K562 (cell line): ENCODE data around the gene SPTAN1. TPM values are rescaled to one million over a fixed set of nuclear protein-coding genes. Genes with fewer than 3 reads are reported as not detected.

Source experiments
- CREM ChIP-seq: IDR thresholded peaks from 2 replicates; pipeline ENCODE4 v1.6.1; 2014; ENCODE audit warnings: antibody characterized with exemption, low read depth
- DACH1 ChIP-seq: fragments of 450-650 bp; IDR thresholded peaks from 2 replicates; pipeline ENCODE4 v1.6.1; 2018; ENCODE audit not compliant: partially characterized antibody
- EGR1 ChIP-seq: fragments of 450-650 bp; conservative IDR thresholded peaks from 2 replicates; pipeline ENCODE4 v1.6.1; 2017; ENCODE audit warnings: mild to moderate bottlenecking
- HDAC1 ChIP-seq, 2 experiments: fragments of 450-650 bp; IDR thresholded peaks; 2 replicates each; pipeline ENCODE4 v1.6.1; 2016 to 2017; ENCODE audit warnings: inconsistent platforms in 1 of 2, mild to moderate bottlenecking in 1 of 2, moderate library complexity in 1 of 2
- HDAC6 ChIP-seq: IDR thresholded peaks from 2 replicates; pipeline ENCODE4 v1.6.1; 2012; ENCODE audit warnings: low read depth, mild to moderate bottlenecking, control low read depth, inconsistent platforms, low read length, moderate library complexity
- HNRNPLL ChIP-seq: fragments of 200-400 bp; formaldehyde crosslinking; IDR thresholded peaks from 2 replicates; pipeline ENCODE4 v1.6.1; 2017; ENCODE audit warnings: low read length, low read depth, mild to moderate bottlenecking; ENCODE audit not compliant: poor library complexity, severe bottlenecking
- JUND ChIP-seq, 2 experiments: IDR thresholded peaks; 2 replicates in 1 of 2; 3 replicates in 1 of 2; pipeline ENCODE4 v1.6.1; 2011; ENCODE audit warnings: borderline replicate concordance in 2 of 2, low read depth in 2 of 2, low read length in 2 of 2, improper control_type of control experiment in 1 of 2, missing biosample characterization in 1 of 2, missing genetic modification characterization in 1 of 2, missing genetic modification reagents in 1 of 2
- RCOR1 ChIP-seq, 2 experiments: IDR thresholded peaks; 2 replicates each; pipeline ENCODE4 v1.6.1; 2012; ENCODE audit warnings: low read depth in 2 of 2, low read length in 2 of 2, borderline replicate concordance in 1 of 2, improper control_type of control experiment in 1 of 2
- ZNF263 ChIP-seq: sonication (generic); formaldehyde crosslinking; IDR thresholded peaks from 2 replicates; pipeline ENCODE4 v1.8.0; 2022; ENCODE audit warnings: mild to moderate bottlenecking, missing genetic modification reagents, borderline replicate concordance
- ZNF280B ChIP-seq: fragments of 250-450 bp; sonication (Bioruptor Pico); IDR thresholded peaks from 2 replicates; pipeline ENCODE4 v1.5.1; 2021; ENCODE audit warnings: mild to moderate bottlenecking
- ZNF41 ChIP-seq: fragments of 250-450 bp; sonication (Bioruptor Pico); conservative IDR thresholded peaks from 2 replicates; pipeline ENCODE4 v1.4.0; 2020; ENCODE audit warnings: mild to moderate bottlenecking
- polyA plus RNA-seq, 8 experiments: library from polyadenylated mRNA; depleted of rRNA in 4 of 8; stranded (reverse) in 5 of 8; unstranded in 3 of 8; fragments of >200 nt; fragmentation: Nextera tagmentation in 2 of 8; fragmentation: Illumina TruSeq in 1 of 8; extraction: Ambion mirVana in 2 of 8; extraction: Trizol in 1 of 8; gene quantifications; 2 replicates each; pipeline versions ENCODE4 v1.2.1 to v1.2.3, GENCODE V29; 2011 to 2014; ENCODE audit warnings: inconsistent platforms in 1 of 8, missing spikeins in 1 of 8
- total RNA-seq, 7 experiments: library from RNA; depleted of rRNA in 6 of 7; stranded (reverse); fragments of >200 nt in 6 of 7; fragmentation: Illumina TruSeq in 2 of 7; extraction: Trizol in 2 of 7; gene quantifications; 2 replicates each; pipeline versions ENCODE4 v1.2.1 to v1.2.3, GENCODE V29; 2011 to 2021; ENCODE audit warnings: low replicate concordance in 1 of 7
- TF ChIP-seq, protein P1 (sequence below): sonication (generic); formaldehyde crosslinking; IDR thresholded peaks from 2 replicates; pipeline ENCODE4 v1.8.0; 2022; ENCODE audit warnings: mild to moderate bottlenecking, missing genetic modification reagents

Gene SPTAN1
- total and polyA plus RNA-seq, 9 of the 15 experiments (the other 6 are each of a cell fraction or from before 2014, with no cell fraction given), result 1.5 to 13.5 (median 6.8) TPM

- TF ChIP-seq HNRNPLL, result peak; percentile 57
- TF ChIP-seq, protein P1, sequence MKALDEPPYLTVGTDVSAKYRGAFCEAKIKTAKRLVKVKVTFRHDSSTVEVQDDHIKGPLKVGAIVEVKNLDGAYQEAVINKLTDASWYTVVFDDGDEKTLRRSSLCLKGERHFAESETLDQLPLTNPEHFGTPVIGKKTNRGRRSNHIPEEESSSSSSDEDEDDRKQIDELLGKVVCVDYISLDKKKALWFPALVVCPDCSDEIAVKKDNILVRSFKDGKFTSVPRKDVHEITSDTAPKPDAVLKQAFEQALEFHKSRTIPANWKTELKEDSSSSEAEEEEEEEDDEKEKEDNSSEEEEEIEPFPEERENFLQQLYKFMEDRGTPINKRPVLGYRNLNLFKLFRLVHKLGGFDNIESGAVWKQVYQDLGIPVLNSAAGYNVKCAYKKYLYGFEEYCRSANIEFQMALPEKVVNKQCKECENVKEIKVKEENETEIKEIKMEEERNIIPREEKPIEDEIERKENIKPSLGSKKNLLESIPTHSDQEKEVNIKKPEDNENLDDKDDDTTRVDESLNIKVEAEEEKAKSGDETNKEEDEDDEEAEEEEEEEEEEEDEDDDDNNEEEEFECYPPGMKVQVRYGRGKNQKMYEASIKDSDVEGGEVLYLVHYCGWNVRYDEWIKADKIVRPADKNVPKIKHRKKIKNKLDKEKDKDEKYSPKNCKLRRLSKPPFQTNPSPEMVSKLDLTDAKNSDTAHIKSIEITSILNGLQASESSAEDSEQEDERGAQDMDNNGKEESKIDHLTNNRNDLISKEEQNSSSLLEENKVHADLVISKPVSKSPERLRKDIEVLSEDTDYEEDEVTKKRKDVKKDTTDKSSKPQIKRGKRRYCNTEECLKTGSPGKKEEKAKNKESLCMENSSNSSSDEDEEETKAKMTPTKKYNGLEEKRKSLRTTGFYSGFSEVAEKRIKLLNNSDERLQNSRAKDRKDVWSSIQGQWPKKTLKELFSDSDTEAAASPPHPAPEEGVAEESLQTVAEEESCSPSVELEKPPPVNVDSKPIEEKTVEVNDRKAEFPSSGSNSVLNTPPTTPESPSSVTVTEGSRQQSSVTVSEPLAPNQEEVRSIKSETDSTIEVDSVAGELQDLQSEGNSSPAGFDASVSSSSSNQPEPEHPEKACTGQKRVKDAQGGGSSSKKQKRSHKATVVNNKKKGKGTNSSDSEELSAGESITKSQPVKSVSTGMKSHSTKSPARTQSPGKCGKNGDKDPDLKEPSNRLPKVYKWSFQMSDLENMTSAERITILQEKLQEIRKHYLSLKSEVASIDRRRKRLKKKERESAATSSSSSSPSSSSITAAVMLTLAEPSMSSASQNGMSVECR (CRISPR knock-in tag), result no peak
- peak; percentile 51; the same call in 1 of the 2 replicates for TF ChIP-seq CREM
- no peak for TF ChIP-seq ZNF280B
- TF ChIP-seq JUND (IDR thresholded peaks at IDR 0.05; ENCODE audit: borderline replicate concordance, low read depth, low read length), result peak; percentile 31; the same call in 1 of the 2 replicates
- TF ChIP-seq JUND (tag; IDR thresholded peaks at IDR 0.05; ENCODE audit: borderline replicate concordance, low read depth, low read length), result no peak; the same call in 2 of the 3 replicates
- TF ChIP-seq RCOR1 (IDR thresholded peaks at IDR 0.05; ENCODE audit: borderline replicate concordance in 1 of 2, low read depth in 2 of 2, low read length in 2 of 2), result peak in 1 of 2 experiments; percentile 67; a peak in 2 of 4 replicates
- TF ChIP-seq EGR1, result peak; percentile 64
- peak; percentile 32 for TF ChIP-seq DACH1
- TF ChIP-seq ZNF263 (CRISPR knock-in tag), result peak; percentile 70; the same call in 1 of the 2 replicates
- TF ChIP-seq ZNF41 (CRISPR knock-in tag), result no peak
- no peak for TF ChIP-seq HDAC6
- peak in 1 of 2 experiments; percentile 56; a peak in 2 of 4 replicates for TF ChIP-seq HDAC1 (IDR thresholded peaks at IDR 0.05)
Measured at GRCh38 chr9:128554155-128554862, 1.9 kb downstream of the SPTAN1 start (continued).
